Upper lobe of right lung (tissue), 1 donor: ENCODE data around the gene CRHR1. TPM values are rescaled to one million over a fixed set of nuclear protein-coding genes. Genes with fewer than 3 reads are reported as not detected.

Experiments used
- ATAC-seq: fragments of 200-7000 bp; cut with Tn5 transposase; one replicate; pipeline ENCODE4 v1.9.1; 2020; ENCODE audit warnings: mild to moderate bottlenecking, moderate library complexity
- DNase-seq: peaks from one replicate; pipeline ENCODE4 v3.0.0-alpha.2; 2020
- H3K27ac ChIP-seq: fragments of 200-600 bp; one replicate; pipeline ENCODE4 v1.8.0; 2022
- H3K27me3 ChIP-seq: fragments of 200-600 bp; one replicate; pipeline ENCODE4 v1.8.0; 2022; ENCODE audit warnings: mild to moderate bottlenecking
- H3K36me3 ChIP-seq: fragments of 200-600 bp; one replicate; pipeline ENCODE4 v1.8.0; 2022
- H3K4me1 ChIP-seq: fragments of 200-600 bp; one replicate; pipeline ENCODE4 v1.8.0; 2022
- H3K4me3 ChIP-seq: fragments of 200-600 bp; one replicate; pipeline ENCODE4 v1.8.0; 2022; ENCODE audit warnings: mild to moderate bottlenecking
- H3K9me3 ChIP-seq: fragments of 200-600 bp; one replicate; pipeline ENCODE4 v1.8.0; 2022
- intact Hi-C: fragments of 100-400 bp; cut with DNase I; formaldehyde crosslinking; loops from one replicate; pipeline ENCODE4 v1.11.0; 2022
- total RNA-seq: library from RNA; stranded (reverse); fragmentation: NEBNext Ultra II Directional; extraction: Animal tissue kit (Norgen Biotek cat#: 25700); gene quantifications from one replicate; pipeline ENCODE4 v1.2.1, GENCODE V29; 2021
- TF ChIP-seq, protein P1 (sequence below): fragments of 200-600 bp; IDR thresholded peaks from one replicate; pipeline ENCODE4 v1.8.0; 2022; ENCODE audit warnings: antibody characterized with exemption
- donor health status: DM: no; HTN: yes; CAD: no; lungs with severe emphysema.

CRHR1 gene
- total RNA-seq, 1 donor from 2014 or later, result not detected

DNA sequence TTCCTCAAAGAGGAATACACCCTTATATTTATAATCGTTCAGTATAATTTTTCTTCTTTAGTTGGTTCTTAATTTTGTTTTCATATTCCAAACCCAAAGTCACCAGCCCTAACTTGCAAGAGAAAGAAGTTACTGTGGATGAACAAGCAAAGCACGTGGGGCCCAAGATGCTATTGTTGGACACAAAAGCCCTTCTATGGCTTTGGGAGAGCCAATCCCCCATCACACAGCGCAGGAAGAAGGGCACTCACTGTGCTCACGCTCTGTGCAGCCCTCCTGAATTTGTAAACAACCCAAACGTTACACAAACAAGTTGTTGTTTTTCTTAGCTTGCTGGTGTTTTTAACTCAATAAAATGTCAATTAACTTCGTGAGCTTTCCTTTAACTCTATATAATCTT lies 83.1 kb downstream of the CRHR1 start:
- no peak for DNase-seq
- no peaks in the 10 kb centered on the region for H3K4me1 ChIP-seq
- ATAC-seq, result no peak
- H3K4me3 ChIP-seq, result no peak overlapping the region
- H3K9me3 ChIP-seq, result no peaks in the 10 kb centered on the region
- intact Hi-C loops, result no loop called here
- TF ChIP-seq, protein P1, sequence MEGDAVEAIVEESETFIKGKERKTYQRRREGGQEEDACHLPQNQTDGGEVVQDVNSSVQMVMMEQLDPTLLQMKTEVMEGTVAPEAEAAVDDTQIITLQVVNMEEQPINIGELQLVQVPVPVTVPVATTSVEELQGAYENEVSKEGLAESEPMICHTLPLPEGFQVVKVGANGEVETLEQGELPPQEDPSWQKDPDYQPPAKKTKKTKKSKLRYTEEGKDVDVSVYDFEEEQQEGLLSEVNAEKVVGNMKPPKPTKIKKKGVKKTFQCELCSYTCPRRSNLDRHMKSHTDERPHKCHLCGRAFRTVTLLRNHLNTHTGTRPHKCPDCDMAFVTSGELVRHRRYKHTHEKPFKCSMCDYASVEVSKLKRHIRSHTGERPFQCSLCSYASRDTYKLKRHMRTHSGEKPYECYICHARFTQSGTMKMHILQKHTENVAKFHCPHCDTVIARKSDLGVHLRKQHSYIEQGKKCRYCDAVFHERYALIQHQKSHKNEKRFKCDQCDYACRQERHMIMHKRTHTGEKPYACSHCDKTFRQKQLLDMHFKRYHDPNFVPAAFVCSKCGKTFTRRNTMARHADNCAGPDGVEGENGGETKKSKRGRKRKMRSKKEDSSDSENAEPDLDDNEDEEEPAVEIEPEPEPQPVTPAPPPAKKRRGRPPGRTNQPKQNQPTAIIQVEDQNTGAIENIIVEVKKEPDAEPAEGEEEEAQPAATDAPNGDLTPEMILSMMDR, result no peak
- H3K36me3 ChIP-seq, result no peaks in the 10 kb centered on the region
- peaks cover 7% of the 10 kb centered on the region for H3K27me3 ChIP-seq
- no peak overlapping the region for H3K27ac ChIP-seq

- Histone ChIP-seq H3K36me3 (no peaks in the 10 kb centered on the region), H3K27ac (no peak overlapping the region), H3K27me3 (peaks cover 7% of the 10 kb centered on the region), H3K9me3 (no peaks in the 10 kb centered on the region), H3K4me1 (no peaks in the 10 kb centered on the region), H3K4me3 (no peak overlapping the region)
- ATAC-seq, result no peak
- no peak for DNase-seq
- TF ChIP-seq, protein P1, result no peak
- intact Hi-C loops, result no loop called here
Measured at GRCh38 chr17:45867702-45868101, 83.6 kb downstream of the CRHR1 start.

DNA sequence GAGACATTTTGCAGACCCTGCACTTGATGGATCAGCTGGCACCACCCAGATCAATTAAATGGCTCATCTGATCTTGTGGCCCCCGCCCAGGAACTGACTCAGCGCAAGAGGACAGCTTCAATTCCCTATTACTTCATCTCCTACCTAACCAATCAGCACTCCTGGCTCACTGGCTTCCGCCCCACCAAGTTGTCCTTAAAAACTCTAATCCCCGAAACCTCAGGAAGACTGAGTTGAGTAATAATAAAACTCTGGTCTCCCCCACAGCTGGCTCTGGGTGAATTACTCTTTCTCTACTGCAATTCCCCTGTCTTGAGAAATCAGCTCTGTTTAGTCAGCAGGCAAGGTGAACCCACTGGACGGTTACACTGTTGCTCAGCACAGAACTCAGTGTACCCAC lies 84.2 kb downstream of the CRHR1 start:
- TF ChIP-seq, protein P1, result no peak
- H3K36me3 ChIP-seq, result no peaks in the 10 kb centered on the region
- no peak overlapping the region for H3K4me3 ChIP-seq
- ATAC-seq (no peak), DNase-seq (no peak)
- no peaks in the 10 kb centered on the region for H3K4me1 ChIP-seq
- peaks cover 12% of the 10 kb centered on the region for H3K27me3 ChIP-seq
- no peaks in the 10 kb centered on the region for H3K9me3 ChIP-seq
- H3K27ac ChIP-seq, result no peak overlapping the region
- intact Hi-C loops, result no loop called here

- Histone ChIP-seq H3K36me3 (no peaks in the 10 kb centered on the region), H3K27me3 (peaks cover 18% of the 10 kb centered on the region), H3K27ac (no peak overlapping the region), H3K4me1 (no peaks in the 10 kb centered on the region), H3K9me3 (no peaks in the 10 kb centered on the region), H3K4me3 (no peak overlapping the region)
- DNase-seq (no peak), ATAC-seq (no peak)
- intact Hi-C loops, result no loop called here
- TF ChIP-seq, protein P1, result no peak
Measured at GRCh38 chr17:45869676-45870341, 85.7 kb downstream of the CRHR1 start.

DNA sequence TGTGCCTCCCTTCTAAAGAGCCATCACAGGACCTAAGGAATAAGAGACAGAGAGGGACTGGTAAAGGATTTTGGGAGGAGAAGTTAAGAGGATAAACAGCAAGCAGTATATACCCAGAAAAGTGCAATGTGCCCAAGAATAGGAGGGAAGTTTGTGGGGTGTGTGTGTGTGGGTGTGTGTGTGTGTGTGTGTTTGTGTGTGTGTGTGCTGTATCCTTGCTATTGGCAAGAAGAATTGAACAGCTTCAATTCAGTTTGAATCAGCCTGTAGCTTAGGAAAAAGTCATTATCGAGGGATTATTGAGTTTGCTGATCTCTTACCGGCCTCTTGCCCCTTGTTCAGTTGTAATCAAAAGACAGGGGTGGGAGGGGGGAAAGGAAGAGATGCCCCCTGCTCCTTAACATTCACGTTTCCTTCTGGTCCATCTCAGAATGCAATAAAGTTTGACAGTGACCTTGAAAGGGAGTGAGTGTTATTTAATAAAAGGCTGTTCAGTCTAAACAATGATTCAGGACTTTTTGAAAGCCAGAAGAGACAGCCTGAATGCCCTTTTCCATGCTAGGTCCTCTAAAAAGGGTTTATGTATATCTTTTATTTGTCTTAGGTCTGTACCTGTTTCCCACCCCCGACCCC lies 86.3 kb downstream of the CRHR1 start:
- Histone ChIP-seq H3K27me3 (peaks cover 18% of the 10 kb centered on the region), H3K4me3 (no peak overlapping the region), H3K4me1 (no peaks in the 10 kb centered on the region), H3K36me3 (no peaks in the 10 kb centered on the region), H3K27ac (no peak overlapping the region), H3K9me3 (no peaks in the 10 kb centered on the region)
- TF ChIP-seq, protein P1, result no peak
- ATAC-seq, result no peak
- no peak for DNase-seq
- intact Hi-C loops, result no loop called here
